ENCODE data around the gene PRR22. TPM values are rescaled to one million over a fixed set of nuclear protein-coding genes. Genes with fewer than 3 reads are reported as not detected.

The PRR22 gene
- 10 to 100 TPM; 14.1 to 14.3 TPM for total RNA-seq

DNA sequence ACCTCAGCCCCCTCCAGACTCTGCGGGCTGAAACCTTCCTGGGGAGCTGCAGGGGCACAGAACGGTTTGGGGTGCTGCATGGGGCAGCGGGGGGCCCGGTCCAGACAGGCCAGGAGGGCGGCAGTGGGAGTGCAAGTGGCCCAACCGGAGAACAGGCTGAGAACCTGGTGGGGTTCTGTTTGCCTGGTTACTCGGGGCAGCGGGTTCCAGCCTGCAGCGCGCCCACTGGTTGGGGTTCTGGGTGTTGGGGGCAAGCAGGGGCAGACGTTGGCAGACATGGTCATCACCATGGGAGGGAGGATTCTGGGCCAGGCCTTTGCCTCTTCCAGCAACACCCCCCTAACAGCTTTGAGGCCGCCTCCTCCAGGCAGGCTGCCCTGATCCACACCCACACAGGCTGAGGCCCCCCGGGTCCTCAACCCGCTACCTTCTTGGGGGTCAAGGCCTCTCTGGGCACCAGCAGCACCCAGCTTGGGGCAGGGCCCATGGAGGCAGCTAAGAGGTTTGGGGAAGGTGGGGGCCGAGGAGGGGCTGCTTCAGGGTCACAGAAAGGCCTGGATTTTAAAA lies at the start of gene PRR22:
Gene PRR22, minus strand, starts transcription at position 166 of the 567 bp plus-strand sequence. Its CDS starts 86 bp downstream, at position 80.
- peaks cover 21% of the 10 kb centered on the region for H3K36me3 Mint-ChIP-seq
- no peaks in the 10 kb centered on the region for H3K27me3 Mint-ChIP-seq
- H3K4me3 Mint-ChIP-seq = no peak within 1 kb of the TSS
- H3K4me1 Mint-ChIP-seq = peaks cover 2% of the 10 kb centered on the region
- H3K27ac Mint-ChIP-seq = no peak within 1 kb of the TSS
- no peaks in the 10 kb centered on the region for H3K9me3 Mint-ChIP-seq
- no peak for DNase-seq

DNA sequence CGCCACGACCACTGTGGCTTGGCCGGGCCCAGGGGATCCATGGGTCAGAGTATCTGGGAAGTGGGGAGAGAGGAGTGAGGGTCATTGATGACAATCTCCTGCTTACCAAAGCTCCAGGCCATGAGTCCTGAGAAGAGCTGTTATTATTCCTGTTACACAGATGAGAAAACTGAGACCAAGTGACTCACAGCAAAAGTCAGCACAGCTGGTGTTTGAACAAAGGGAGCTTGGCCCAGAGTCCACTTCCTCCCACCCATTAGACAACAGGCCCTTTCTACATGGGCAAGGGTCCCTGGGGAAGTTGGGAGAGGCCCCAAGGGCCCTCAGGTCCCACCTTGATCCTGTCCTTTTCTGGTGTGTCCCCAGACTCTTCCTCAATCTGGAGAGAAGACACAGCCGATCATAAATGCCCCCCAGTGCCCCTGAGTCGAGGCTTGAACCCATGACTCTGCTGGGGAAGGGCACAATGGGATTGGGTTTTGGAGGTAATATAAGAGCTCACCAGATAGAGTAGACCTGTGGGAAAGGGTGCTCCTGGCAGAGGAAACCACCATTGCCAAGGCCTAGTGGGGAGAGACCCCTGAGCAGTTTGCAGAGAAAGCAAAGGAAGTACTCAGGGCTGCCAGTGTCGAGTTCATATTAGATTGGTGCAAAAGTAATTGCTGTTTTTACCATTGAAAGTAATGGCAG lies 48.1 kb upstream of the PRR22 start:
- no peak for DNase-seq
- Mint-ChIP-seq H3K27me3 (no peaks in the 10 kb centered on the region), H3K27ac (no peak overlapping the region), H3K4me3 (no peak overlapping the region), H3K36me3 (no peaks in the 10 kb centered on the region), H3K9me3 (no peaks in the 10 kb centered on the region), H3K4me1 (peaks cover 7% of the 10 kb centered on the region)

DNA sequence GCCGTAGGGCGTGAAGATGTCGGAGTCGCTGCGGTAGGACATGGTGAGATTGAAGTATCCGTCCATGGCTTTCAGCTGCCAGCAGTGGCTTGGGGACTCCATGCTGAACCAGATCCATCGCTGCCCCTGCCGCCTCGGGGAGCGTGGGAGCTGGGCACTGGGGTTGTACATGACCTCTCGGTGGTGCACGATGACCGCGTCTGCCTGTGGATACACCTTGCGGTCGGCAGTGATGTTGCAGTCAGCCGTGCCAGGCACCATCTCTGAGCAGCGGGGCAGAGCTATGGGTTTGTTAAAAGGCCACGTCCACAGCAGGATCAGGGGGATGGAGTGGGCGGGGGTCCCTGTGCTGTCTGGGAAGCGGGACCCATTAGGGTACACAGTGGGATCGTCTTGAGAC lies 47.5 kb upstream of the PRR22 start:
- no peak overlapping the region for H3K4me3 Mint-ChIP-seq
- no peaks in the 10 kb centered on the region for H3K27me3 Mint-ChIP-seq
- no peaks in the 10 kb centered on the region for H3K9me3 Mint-ChIP-seq
- no peak for DNase-seq
- peaks cover 8% of the 10 kb centered on the region for H3K4me1 Mint-ChIP-seq
- no peak overlapping the region for H3K27ac Mint-ChIP-seq
- no peaks in the 10 kb centered on the region for H3K36me3 Mint-ChIP-seq

DNA sequence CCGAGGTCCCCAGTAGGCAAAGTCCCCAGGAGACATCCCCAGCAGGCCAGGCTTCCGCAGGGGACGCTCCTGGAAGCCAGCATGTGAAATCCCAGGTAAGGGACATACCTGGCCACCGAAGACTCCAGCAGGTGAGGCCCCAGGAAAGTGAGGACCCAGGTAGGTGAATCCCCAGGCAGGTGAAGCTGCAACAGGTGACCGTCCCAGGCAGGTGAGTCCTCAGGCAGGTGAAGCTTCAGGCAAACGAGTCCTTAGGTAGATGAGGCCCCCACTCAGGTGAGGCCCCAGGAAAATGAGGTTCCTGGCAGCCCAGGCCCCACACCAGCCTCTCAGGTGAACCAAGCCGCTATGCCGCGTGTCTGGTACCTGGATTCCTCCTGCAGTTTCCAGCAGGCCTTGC lies 46.6 kb upstream of the PRR22 start:
- Mint-ChIP-seq H3K36me3 (no peaks in the 10 kb centered on the region), H3K4me1 (peaks cover 13% of the 10 kb centered on the region), H3K4me3 (no peak overlapping the region), H3K9me3 (no peaks in the 10 kb centered on the region), H3K27me3 (no peaks in the 10 kb centered on the region), H3K27ac (no peak overlapping the region)
- DNase-seq = no peak

DNA sequence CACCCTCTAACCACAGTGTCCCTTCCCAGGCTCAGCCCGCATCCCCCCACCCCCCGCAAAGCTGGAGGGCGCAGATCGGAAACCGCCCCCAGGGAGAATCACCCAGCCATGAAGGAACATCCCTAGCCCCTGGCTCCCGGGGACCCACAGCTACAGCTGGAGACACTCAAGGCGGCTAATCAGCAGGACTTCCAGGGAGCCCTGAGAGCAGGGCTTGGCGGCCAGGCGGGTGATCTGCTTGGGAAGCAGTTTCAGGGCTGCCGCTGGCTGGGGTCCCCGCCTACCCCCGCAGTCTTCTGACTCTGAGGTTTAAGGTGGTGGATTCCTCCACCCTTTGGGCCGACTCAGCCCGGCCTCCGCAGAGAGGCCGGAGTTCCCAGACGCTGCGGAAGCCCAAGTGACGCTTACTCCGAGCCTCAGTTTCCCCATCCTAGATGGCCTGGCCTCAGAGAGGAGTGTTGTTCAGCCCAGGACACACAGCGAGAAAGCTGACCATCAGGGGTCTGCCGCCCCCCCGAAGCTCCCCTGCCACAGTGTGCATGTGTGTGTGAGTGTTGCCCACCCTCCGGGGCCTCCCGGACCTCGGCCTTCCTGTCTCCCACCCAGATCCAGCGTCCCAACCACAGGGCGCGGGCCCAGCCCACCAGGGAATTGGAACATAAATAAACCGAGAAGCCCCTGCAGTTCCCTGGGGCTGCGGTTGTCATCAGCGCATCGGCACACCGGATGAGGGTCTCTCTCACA lies 45.2 kb upstream of the PRR22 start:
- H3K27ac Mint-ChIP-seq = no peak overlapping the region
- no peaks in the 10 kb centered on the region for H3K27me3 Mint-ChIP-seq
- H3K4me1 Mint-ChIP-seq = peaks cover 13% of the 10 kb centered on the region
- no peaks in the 10 kb centered on the region for H3K36me3 Mint-ChIP-seq
- H3K4me3 Mint-ChIP-seq = peak overlapping the region; percentile 99
- H3K9me3 Mint-ChIP-seq = no peaks in the 10 kb centered on the region
- no peak for DNase-seq

DNA sequence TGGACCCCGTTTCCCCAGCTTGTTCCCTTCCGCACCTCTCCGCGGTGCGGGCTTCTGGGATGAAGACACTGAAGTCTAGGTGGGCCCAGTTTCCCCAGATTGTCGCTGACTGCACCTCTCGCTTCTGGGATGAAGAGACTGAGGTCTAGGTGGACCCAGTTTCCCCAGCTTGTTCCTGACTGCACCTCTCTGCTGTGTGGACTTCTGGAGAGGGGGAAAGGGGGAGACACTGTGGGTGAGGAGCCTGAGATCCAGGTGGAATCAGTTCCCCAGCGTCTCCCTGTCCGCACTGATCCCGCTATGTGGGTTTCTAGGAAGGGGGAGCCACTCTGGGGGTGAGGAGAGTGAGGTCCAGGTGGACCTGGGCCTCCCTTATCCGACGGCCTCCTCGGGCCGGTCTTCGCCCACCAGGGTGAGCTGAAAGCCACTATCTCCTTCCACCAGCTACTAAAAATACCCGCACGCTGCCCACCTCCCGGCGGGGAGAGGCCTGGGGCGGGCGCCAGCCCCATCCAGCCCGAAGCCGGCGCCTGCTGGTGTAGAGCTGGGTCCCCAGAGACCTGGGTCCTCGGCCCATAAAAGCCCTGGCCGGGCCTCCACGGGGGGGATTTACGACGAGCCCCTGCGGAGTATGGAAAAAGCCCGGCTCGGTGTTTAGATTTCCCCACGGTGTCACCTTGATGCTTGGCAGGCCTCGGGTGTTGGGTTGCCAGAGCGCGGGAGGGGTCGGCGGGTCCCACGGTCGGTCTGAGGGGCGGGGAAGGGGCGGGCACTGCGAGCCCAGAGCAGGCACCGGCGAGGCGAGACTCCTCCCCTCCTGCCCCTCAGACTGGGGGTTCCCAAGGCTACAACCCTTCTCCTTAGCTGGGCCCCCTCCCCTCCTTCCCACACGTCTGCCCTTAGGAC lies 44.4 kb upstream of the PRR22 start:
- peak overlapping the region; percentile 99 for H3K27ac Mint-ChIP-seq
- peak overlapping the region; percentile 99 for H3K4me3 Mint-ChIP-seq
- H3K9me3 Mint-ChIP-seq = no peaks in the 10 kb centered on the region
- H3K27me3 Mint-ChIP-seq = no peaks in the 10 kb centered on the region
- no peaks in the 10 kb centered on the region for H3K36me3 Mint-ChIP-seq
- peaks cover 13% of the 10 kb centered on the region for H3K4me1 Mint-ChIP-seq
- peak; percentile 46 for DNase-seq

DNA sequence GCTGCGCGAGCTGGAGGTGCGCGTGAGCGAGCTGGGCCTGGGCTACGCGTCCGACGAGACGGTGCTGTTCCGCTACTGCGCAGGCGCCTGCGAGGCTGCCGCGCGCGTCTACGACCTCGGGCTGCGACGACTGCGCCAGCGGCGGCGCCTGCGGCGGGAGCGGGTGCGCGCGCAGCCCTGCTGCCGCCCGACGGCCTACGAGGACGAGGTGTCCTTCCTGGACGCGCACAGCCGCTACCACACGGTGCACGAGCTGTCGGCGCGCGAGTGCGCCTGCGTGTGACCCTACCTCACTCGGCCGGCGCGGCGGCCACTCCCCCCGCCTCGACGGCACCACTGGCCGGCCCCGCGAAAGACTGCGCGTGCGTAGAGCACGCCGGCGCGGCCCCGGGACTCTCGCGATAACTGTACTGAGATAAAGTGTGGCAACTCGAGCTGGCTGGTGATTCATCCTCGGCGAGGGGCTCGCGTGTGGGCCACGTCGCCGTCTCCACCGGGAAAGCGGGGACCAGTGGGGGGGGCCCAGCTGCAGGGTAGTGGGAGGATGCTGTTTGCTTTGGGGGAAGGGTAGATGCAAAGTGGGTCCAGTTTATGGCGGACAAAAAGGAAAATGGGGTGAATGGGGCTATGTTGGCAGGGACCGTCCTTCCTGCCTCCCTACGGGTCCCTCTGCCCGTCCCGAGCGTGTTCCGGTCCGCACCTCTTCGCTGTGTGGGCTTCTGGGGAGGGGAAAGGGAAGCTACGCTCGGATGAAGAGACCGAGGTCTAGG lies 43.5 kb upstream of the PRR22 start:
- H3K36me3 Mint-ChIP-seq = no peaks in the 10 kb centered on the region
- peak; percentile 97 for DNase-seq
- peak overlapping the region; percentile 99 for H3K27ac Mint-ChIP-seq
- H3K9me3 Mint-ChIP-seq = no peaks in the 10 kb centered on the region
- H3K4me1 Mint-ChIP-seq = peaks cover 13% of the 10 kb centered on the region
- H3K27me3 Mint-ChIP-seq = no peaks in the 10 kb centered on the region
- peak overlapping the region; percentile 99 for H3K4me3 Mint-ChIP-seq

DNA sequence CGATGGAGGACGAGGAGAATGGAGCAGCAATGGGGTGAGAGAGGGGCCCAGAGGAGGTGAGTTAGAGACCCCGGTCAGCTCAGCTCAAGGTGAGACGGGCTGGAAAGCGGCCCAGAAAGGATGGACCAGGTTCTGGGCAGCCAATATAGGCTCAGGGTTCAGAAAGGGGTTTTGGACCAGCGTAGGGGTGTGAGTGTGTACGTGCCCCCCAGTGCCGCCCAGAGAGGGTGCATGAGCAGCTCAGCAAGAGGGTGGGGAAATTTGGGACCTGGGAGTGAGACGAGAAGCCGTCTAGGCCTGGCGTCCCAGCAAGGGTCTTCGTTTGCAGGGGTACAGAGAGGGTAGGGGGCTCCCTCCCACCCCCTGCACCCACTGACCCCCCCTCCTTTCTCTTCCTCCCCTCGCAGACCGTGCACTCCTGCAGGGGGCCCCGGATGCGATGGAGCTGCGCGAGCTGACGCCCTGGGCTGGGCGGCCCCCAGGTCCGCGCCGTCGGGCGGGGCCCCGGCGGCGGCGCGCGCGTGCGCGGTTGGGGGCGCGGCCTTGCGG lies 42.9 kb upstream of the PRR22 start:
- Mint-ChIP-seq H3K27ac (peak overlapping the region; percentile 83), H3K9me3 (no peaks in the 10 kb centered on the region), H3K36me3 (no peaks in the 10 kb centered on the region), H3K27me3 (no peaks in the 10 kb centered on the region), H3K4me1 (peaks cover 13% of the 10 kb centered on the region), H3K4me3 (peak overlapping the region; percentile 83)
- DNase-seq = no peak

DNA sequence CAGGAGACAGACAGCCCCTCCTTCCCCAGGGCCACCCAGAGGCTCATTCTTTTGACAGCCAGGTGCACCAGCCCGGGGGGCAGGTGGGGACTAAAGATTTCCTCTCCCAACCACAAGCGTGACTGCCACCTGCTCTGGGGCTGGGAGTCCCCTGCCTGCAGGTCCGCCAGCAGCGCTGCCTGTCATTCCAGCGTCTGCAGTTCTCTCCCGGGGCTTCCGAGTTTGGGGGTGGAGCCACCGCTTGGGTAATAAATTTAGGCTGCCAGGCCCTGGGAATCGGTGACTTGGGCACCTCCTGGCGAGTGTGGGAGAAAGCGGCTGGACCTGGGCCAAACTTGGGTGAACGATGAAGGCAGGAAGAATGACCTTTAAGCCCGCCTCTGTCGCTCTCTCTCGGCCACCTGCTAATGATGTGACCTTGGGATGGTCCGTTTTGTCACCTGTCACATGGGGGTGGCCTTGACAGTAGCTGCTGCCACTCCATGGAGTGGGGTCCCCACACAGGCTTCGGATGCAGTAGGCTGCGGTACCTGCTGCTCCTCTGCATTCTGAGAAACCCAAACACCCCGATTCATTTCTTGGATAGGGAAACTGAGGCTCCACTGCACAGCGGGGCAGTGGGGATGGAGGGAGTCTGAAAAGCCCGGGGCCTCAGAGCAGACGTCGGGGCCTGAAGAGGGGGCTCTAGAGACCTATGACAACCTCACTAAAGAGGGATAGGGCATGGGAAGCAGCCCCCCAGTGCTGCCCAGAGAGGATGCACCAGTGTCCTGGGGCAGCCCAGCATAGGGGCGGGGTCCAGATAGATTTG lies 42.2 kb upstream of the PRR22 start:
- DNase-seq = peak; percentile 42
- Mint-ChIP-seq H3K4me1 (peaks cover 13% of the 10 kb centered on the region), H3K9me3 (no peaks in the 10 kb centered on the region), H3K27me3 (no peaks in the 10 kb centered on the region), H3K27ac (peak overlapping the region; percentile 83), H3K4me3 (peak overlapping the region; percentile 83), H3K36me3 (no peaks in the 10 kb centered on the region)

DNA sequence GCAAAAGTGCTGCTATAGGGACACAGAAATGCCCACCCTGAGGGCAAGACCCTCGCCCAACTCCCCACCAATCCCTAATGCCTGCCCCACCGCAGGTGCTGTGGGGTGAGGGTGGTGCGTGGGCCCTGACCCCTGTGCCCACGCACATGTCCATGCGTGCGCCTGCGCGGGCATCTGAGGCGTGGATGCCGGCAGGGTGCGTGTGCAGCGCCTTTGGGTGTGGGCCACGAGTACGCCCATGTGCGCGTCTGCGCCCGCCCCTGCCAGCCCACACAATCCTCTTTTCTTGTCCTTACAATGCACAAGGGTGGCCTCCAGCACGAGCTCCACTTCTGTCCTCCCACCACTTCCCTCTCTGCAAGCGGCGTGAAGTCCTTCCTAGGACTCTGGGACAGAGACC lies 40.6 kb upstream of the PRR22 start:
- no peak overlapping the region for H3K4me3 Mint-ChIP-seq
- no peaks in the 10 kb centered on the region for H3K27me3 Mint-ChIP-seq
- H3K4me1 Mint-ChIP-seq = peaks cover 13% of the 10 kb centered on the region
- DNase-seq = no peak
- no peaks in the 10 kb centered on the region for H3K9me3 Mint-ChIP-seq
- no peaks in the 10 kb centered on the region for H3K36me3 Mint-ChIP-seq
- no peak overlapping the region for H3K27ac Mint-ChIP-seq

DNA sequence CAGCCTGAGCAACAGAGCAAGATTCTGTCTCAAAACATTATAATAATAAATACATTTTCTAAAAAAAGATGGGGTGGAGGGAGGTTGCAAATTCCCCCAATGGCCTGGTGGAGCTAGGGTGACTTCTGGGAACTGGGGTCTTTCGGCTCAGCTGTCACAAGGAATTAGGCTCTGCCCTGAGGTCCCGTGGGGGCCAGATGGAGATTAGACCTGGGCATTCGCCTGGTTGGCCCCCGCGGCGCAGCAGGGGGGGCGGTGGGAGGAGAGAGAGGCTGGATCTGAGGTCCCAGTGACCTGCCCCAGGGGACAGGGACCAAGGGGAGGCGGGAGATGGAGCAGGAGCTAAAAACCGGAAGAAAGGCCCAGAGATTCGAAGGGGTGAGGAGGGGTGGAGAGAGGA lies 40.2 kb upstream of the PRR22 start:
- Mint-ChIP-seq H3K36me3 (no peaks in the 10 kb centered on the region), H3K27ac (no peak overlapping the region), H3K9me3 (no peaks in the 10 kb centered on the region), H3K27me3 (no peaks in the 10 kb centered on the region), H3K4me3 (no peak overlapping the region), H3K4me1 (peaks cover 13% of the 10 kb centered on the region)
- no peak for DNase-seq

DNA sequence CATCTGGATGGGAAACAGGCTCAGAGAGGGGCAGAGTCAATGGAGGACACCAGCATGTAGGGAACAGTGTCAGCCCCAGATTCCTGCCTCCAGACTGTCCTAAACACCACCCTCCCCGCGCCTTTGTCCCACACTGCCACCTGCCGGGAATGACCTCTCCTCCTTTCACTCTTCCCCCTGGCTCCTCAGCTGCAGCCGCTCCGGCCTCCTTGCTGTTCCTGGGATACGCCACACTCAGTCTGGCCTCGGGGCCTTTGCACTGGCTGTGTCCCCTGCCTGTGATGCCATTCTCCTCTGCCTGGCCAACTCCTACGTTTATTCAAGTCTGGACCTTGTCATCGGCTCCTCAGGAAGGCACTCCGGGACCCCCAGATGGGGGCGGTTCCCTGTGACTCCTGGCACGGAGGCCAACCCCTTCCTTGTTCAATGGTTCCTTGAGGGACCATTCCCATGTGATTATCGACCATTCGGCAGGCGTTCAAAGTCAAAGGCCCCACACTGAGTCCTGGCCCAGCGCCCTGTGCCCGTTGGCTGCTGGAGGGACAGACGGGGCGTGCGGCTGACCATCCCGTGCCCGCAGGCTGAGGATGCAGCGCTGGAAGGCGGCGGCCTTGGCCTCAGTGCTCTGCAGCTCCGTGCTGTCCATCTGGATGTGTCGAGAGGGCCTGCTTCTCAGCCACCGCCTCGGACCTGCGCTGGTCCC lies 39.2 kb upstream of the PRR22 start:
- H3K4me3 Mint-ChIP-seq = no peak overlapping the region
- peaks cover 11% of the 10 kb centered on the region for H3K4me1 Mint-ChIP-seq
- no peak for DNase-seq
- no peaks in the 10 kb centered on the region for H3K27me3 Mint-ChIP-seq
- H3K9me3 Mint-ChIP-seq = no peaks in the 10 kb centered on the region
- no peak overlapping the region for H3K27ac Mint-ChIP-seq
- no peaks in the 10 kb centered on the region for H3K36me3 Mint-ChIP-seq

Data from activated naive CD8-positive, alpha-beta T cell treated with anti-CD3 and anti-CD28 coated beads for 36 hours (primary cell).